Stimulated activated CD8-positive, alpha-beta memory T cell treated with anti-CD3 and anti-CD28 coated beads, Interleukin-15, amount 100 ng/mL, for 1 hour (primary cell): ENCODE measurements around the gene TLE4.
"Not testable (repeated sequence)": the region's sequence is repeated elsewhere in the genome, so short reads cannot be mapped to it uniquely, and the experiment has no call there.

Experiments used
- DNase-seq: peaks from one replicate; pipeline ENCODE4 v3.0.0-alpha.2; 2020; ENCODE audit warnings: low read depth

Gene TLE4

GRCh38 chr9:79604149-79604548, 32.4 kb downstream of the TLE4 start:
- DNase-seq = no peak

- DNase-seq = no peak
Measured at GRCh38 chr9:79604921-79605562, 33.3 kb downstream of the TLE4 start.

- not testable (repeated sequence) for DNase-seq
Measured at GRCh38 chr9:79606529-79606928, 34.8 kb downstream of the TLE4 start.

- no peak for DNase-seq
Measured at GRCh38 chr9:79609468-79610018, 37.8 kb downstream of the TLE4 start.

- no peak for DNase-seq
Measured at GRCh38 chr9:79610019-79610631, 38.4 kb downstream of the TLE4 start.

GRCh38 chr9:79610791-79611614, 39.2 kb downstream of the TLE4 start:
- no peak for DNase-seq

GRCh38 chr9:79613145-79613544, 41.4 kb downstream of the TLE4 start:
- no peak for DNase-seq

GRCh38 chr9:79615038-79615437, 43.3 kb downstream of the TLE4 start:
- DNase-seq = no peak

GRCh38 chr9:79616013-79616412, 44.2 kb downstream of the TLE4 start:
- DNase-seq = no peak

GRCh38 chr9:79616971-79617370, 45.2 kb downstream of the TLE4 start:
- DNase-seq = no peak

GRCh38 chr9:79617395-79617794, 45.6 kb downstream of the TLE4 start:
- no peak for DNase-seq

- no peak for DNase-seq
Measured at GRCh38 chr9:79619930-79620329, 48.2 kb downstream of the TLE4 start.

- DNase-seq = no peak
Measured at GRCh38 chr9:79621916-79622575, 50.3 kb downstream of the TLE4 start.

GRCh38 chr9:79623799-79624721, 52.3 kb downstream of the TLE4 start:
- DNase-seq = peak; percentile 11

- DNase-seq = no peak
Measured at GRCh38 chr9:79629721-79630120, 58.0 kb downstream of the TLE4 start.

GRCh38 chr9:79630521-79631403, 59.0 kb downstream of the TLE4 start:
- no peak for DNase-seq

GRCh38 chr9:79632060-79632459, 60.3 kb downstream of the TLE4 start:
- DNase-seq = no peak

GRCh38 chr9:79632705-79633104, 60.9 kb downstream of the TLE4 start:
- DNase-seq = no peak

- no peak for DNase-seq
Measured at GRCh38 chr9:79633558-79633957, 61.8 kb downstream of the TLE4 start.
